ENCODE results near the gene RASSF3.
"Not testable (repeated sequence)": the region's sequence is repeated elsewhere in the genome, so short reads cannot be mapped to it uniquely, and the experiment has no call there.

The RASSF3 gene, protein sequence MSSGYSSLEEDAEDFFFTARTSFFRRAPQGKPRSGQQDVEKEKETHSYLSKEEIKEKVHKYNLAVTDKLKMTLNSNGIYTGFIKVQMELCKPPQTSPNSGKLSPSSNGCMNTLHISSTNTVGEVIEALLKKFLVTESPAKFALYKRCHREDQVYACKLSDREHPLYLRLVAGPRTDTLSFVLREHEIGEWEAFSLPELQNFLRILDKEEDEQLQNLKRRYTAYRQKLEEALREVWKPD

DNA sequence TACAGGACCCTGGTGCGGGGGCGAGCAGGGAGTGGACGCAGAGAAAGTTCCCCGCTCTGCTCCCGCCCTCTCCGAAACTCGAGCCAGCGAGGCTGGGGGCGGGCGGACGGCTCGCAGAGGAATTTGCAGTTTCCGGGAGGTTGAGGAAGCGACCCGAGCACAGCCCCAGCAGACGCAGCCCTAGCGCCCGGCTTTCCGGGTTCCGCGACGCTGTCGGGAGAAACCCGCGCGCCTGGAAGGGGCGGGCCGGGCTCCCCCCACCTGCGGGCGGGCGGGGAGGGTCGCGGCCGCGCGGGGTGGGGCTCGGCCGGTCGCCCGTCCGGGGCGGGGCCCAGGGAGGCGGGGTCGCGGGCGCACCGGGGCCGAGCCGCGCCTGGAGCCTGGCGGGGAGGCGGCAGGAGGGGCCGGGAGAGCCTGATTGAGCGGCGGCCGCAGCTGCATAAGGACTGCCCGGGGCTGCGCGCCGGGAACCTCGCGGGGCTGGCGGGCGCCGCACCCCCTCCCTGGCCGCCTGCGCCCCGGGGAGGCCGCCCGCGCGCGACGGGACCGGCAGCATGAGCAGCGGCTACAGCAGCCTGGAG, at the start of gene RASSF3:
RASSF3 (plus strand) TSS at position 417 of the 581 bp plus-strand sequence; CDS start at position 555, 138 bp downstream.
- DNase-seq (ENCODE audit: low spot score), result peak; percentile 79

- DNase-seq (ENCODE audit: low spot score), result no peak
Measured at GRCh38 chr12:64561302-64562136, 48.8 kb upstream of the RASSF3 start.

- DNase-seq (ENCODE audit: low spot score), result no peak
Measured at GRCh38 chr12:64566122-64566521, 44.2 kb upstream of the RASSF3 start.

GRCh38 chr12:64566831-64567517, 43.3 kb upstream of the RASSF3 start:
- no peak for DNase-seq (ENCODE audit: low spot score)

DNA sequence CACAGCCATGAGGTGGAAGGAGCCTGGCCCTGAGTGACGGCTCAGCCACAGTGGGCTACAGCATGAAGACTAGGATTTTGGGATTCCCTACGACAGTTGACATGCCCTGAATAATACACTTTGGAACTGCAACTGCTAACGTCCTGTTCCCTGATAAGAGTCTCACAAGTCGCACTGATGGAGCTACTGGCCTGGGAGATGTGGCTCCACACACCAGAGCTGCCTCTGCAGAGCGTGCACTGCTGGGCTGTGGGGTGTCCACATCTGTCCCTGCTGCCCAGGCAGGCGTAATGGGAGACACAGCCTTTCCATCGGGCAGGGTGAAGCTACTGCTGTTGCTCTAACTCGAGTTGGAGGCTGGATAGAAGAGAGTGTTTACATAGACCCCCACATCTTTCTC, 42.7 kb upstream of the RASSF3 start:
- no peak for DNase-seq (ENCODE audit: low spot score)

GRCh38 chr12:64568298-64568697, 42.0 kb upstream of the RASSF3 start:
- no peak for DNase-seq (ENCODE audit: low spot score)

GRCh38 chr12:64569923-64570691, 40.2 kb upstream of the RASSF3 start:
- DNase-seq (ENCODE audit: low spot score), result no peak

GRCh38 chr12:64571411-64571810, 38.9 kb upstream of the RASSF3 start:
- no peak for DNase-seq (ENCODE audit: low spot score)

DNA sequence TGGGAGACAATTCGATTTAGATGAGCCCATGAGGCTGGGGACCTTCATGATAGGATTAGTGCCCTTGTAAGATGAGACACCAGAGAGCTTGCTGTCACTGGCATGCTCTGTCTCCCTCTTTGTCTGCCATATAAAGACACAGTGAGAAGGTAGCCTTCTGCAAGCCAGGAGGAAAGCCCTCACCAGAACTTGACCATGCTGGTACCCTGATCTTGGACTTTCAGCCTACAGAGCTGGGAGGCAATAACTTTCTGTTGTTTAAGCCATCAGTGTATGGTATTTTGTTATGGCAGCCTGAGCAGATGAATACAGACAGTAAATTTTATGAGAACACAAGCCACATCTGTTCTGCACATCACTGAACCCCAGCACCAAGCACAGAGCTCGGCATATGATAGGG, 38.1 kb upstream of the RASSF3 start:
- no peak for DNase-seq (ENCODE audit: low spot score)

- no peak for DNase-seq (ENCODE audit: low spot score)
Measured at GRCh38 chr12:64574837-64575236, 35.5 kb upstream of the RASSF3 start.

GRCh38 chr12:64577046-64577445, 33.2 kb upstream of the RASSF3 start:
- no peak for DNase-seq (ENCODE audit: low spot score)

- no peak for DNase-seq (ENCODE audit: low spot score)
Measured at GRCh38 chr12:64578566-64578965, 31.7 kb upstream of the RASSF3 start.

DNA sequence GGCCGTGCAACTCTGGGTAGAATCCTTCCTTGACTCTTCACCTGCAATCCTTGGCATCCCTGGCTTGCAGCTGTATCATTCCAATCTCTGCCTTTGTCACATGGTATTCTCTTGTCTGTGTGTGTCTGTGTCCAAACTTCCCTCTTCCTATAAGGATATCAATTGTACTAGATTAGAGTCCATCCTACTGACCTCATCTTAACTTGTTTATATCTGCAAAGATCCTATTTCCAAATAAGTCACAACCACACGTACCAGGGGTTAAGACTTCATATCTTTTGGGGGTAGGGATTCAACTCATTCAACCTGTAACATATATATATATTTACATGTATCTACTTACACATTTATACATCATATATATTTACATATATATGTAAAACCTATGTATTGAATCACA, 29.6 kb upstream of the RASSF3 start:
- no peak for DNase-seq (ENCODE audit: low spot score)

- no peak for DNase-seq (ENCODE audit: low spot score)
Measured at GRCh38 chr12:64582114-64582513, 28.2 kb upstream of the RASSF3 start.

DNA sequence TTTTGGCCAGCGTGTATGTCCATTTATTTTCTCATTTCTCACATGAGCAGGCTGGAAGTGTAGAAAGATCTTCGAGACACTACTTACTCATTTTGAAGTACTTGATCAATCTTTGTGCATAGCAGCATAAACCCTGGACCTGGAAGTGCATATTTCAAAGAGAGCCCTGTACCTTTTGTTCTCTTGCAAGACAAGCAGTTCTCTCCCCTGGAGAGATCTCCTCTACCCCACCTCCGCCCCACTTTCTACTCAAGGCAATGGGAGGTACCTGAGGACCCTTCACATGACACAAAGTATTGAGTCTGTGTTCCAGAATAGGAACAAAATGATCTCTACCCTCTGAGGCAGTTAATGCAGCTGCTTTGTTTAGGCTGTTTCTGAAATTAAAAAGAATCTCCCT, 27.4 kb upstream of the RASSF3 start:
- no peak for DNase-seq (ENCODE audit: low spot score)

DNA sequence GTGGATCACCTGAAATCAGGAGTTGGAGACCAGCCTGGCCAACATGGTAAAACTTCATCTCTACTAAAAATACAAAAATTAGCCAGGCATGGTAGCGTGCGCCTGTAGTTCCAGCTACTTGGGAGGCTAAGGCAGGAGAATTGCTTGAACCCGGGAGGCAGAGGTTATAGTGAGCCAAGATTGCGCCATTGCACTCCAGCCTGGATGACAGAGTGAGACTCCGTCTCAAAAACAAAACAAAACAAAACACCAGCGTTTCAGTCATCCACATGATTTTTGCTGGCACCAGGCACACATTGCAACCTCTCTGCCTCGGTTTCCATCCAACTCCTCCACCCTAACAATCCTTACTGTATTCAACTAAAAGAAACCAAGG, 26.9 kb upstream of the RASSF3 start:
- not testable (repeated sequence) for DNase-seq (ENCODE audit: low spot score)

GRCh38 chr12:64583771-64584421, 26.4 kb upstream of the RASSF3 start:
- no peak for DNase-seq (ENCODE audit: low spot score)

- no peak for DNase-seq (ENCODE audit: low spot score)
Measured at GRCh38 chr12:64585104-64585503, 25.2 kb upstream of the RASSF3 start.

GRCh38 chr12:64587447-64587846, 22.8 kb upstream of the RASSF3 start:
- no peak for DNase-seq (ENCODE audit: low spot score)

- DNase-seq (ENCODE audit: low spot score), result no peak
Measured at GRCh38 chr12:64590183-64590582, 20.1 kb upstream of the RASSF3 start.
